Measurements from ENCODE around the gene BTC. TPM values are rescaled to one million over a fixed set of nuclear protein-coding genes. Genes with fewer than 3 reads are reported as not detected.

BTC gene
- total RNA-seq, 1 donor from 2014 or later, result 8.3 TPM

- no peaks in the 10 kb centered on the region for H3K36me3 ChIP-seq (ENCODE audit: control insufficient read depth, insufficient read depth, low read length)
- no peaks in the 10 kb centered on the region for H3K27me3 ChIP-seq (ENCODE audit: control insufficient read depth, insufficient read depth, low read length)
- no peak overlapping the region for H3K4me3 ChIP-seq (ENCODE audit: low read depth, low read length)
- no peak for DNase-seq (ENCODE audit: low read depth)
- TF ChIP-seq CTCF (IDR thresholded peaks at IDR 0.05; ENCODE audit: insufficient read depth, low read length, poor library complexity, severe bottlenecking), result no peak
These were observed 37.2 kb downstream of the BTC start for GRCh38 chr4:74757136-74757535.

GRCh38 chr4:74755486-74755885, 38.8 kb downstream of the BTC start:
- no peak for TF ChIP-seq CTCF (IDR thresholded peaks at IDR 0.05; ENCODE audit: insufficient read depth, low read length, poor library complexity, severe bottlenecking)
- no peak for DNase-seq (ENCODE audit: low read depth)
- no peaks in the 10 kb centered on the region for H3K36me3 ChIP-seq (ENCODE audit: control insufficient read depth, insufficient read depth, low read length)
- H3K4me3 ChIP-seq (ENCODE audit: low read depth, low read length), result no peak overlapping the region
- H3K27me3 ChIP-seq (ENCODE audit: control insufficient read depth, insufficient read depth, low read length), result no peaks in the 10 kb centered on the region

- Histone ChIP-seq H3K36me3 (ENCODE audit: control insufficient read depth, insufficient read depth, low read length) (no peaks in the 10 kb centered on the region), H3K27me3 (ENCODE audit: control insufficient read depth, insufficient read depth, low read length) (no peaks in the 10 kb centered on the region), H3K4me3 (ENCODE audit: low read depth, low read length) (no peak overlapping the region)
- no peak for DNase-seq (ENCODE audit: low read depth)
- TF ChIP-seq CTCF (IDR thresholded peaks at IDR 0.05; ENCODE audit: insufficient read depth, low read length, poor library complexity, severe bottlenecking), result no peak
These were observed 40.1 kb downstream of the BTC start for GRCh38 chr4:74754218-74754617.

- H3K27me3 ChIP-seq (ENCODE audit: control insufficient read depth, insufficient read depth, low read length), result no peaks in the 10 kb centered on the region
- DNase-seq (ENCODE audit: low read depth), result no peak
- H3K36me3 ChIP-seq (ENCODE audit: control insufficient read depth, insufficient read depth, low read length), result no peaks in the 10 kb centered on the region
- H3K4me3 ChIP-seq (ENCODE audit: low read depth, low read length), result no peak overlapping the region
- no peak for TF ChIP-seq CTCF (IDR thresholded peaks at IDR 0.05; ENCODE audit: insufficient read depth, low read length, poor library complexity, severe bottlenecking)
These were observed 41.5 kb downstream of the BTC start for GRCh38 chr4:74752798-74753197.

GRCh38 chr4:74751856-74752255, 42.5 kb downstream of the BTC start:
- TF ChIP-seq CTCF (IDR thresholded peaks at IDR 0.05; ENCODE audit: insufficient read depth, low read length, poor library complexity, severe bottlenecking), result no peak
- H3K36me3 ChIP-seq (ENCODE audit: control insufficient read depth, insufficient read depth, low read length), result no peaks in the 10 kb centered on the region
- no peaks in the 10 kb centered on the region for H3K27me3 ChIP-seq (ENCODE audit: control insufficient read depth, insufficient read depth, low read length)
- DNase-seq (ENCODE audit: low read depth), result no peak
- H3K4me3 ChIP-seq (ENCODE audit: low read depth, low read length), result no peak overlapping the region

GRCh38 chr4:74751247-74751646, 43.1 kb downstream of the BTC start:
- H3K4me3 ChIP-seq (ENCODE audit: low read depth, low read length), result no peak overlapping the region
- DNase-seq (ENCODE audit: low read depth), result no peak
- no peak for TF ChIP-seq CTCF (IDR thresholded peaks at IDR 0.05; ENCODE audit: insufficient read depth, low read length, poor library complexity, severe bottlenecking)
- H3K36me3 ChIP-seq (ENCODE audit: control insufficient read depth, insufficient read depth, low read length), result no peaks in the 10 kb centered on the region
- no peaks in the 10 kb centered on the region for H3K27me3 ChIP-seq (ENCODE audit: control insufficient read depth, insufficient read depth, low read length)

All from kidney epithelial cell (primary cell).